ENCODE data around the gene ZFAND3.

Gene ZFAND3

GRCh38 chr6:38174315-38174714, 354.8 kb downstream of the ZFAND3 start:
- no peak for DNase-seq

- no peak for DNase-seq
These were observed 355.4 kb downstream of the ZFAND3 start for GRCh38 chr6:38174806-38175495.

GRCh38 chr6:38175786-38176185, 356.3 kb downstream of the ZFAND3 start:
- DNase-seq = no peak

- DNase-seq = no peak
These were observed 357.5 kb downstream of the ZFAND3 start for GRCh38 chr6:38176797-38177751.

- DNase-seq = no peak
These were observed 358.5 kb downstream of the ZFAND3 start for GRCh38 chr6:38177882-38178583.

GRCh38 chr6:38178584-38178886, 359.0 kb downstream of the ZFAND3 start:
- DNase-seq = no peak

- no peak for DNase-seq
These were observed 359.8 kb downstream of the ZFAND3 start for GRCh38 chr6:38179300-38179699.

- DNase-seq = no peak
These were observed 360.4 kb downstream of the ZFAND3 start for GRCh38 chr6:38179794-38180430.

- no peak for DNase-seq
These were observed 361.1 kb downstream of the ZFAND3 start for GRCh38 chr6:38180586-38180985.

GRCh38 chr6:38182426-38182825, 362.9 kb downstream of the ZFAND3 start:
- no peak for DNase-seq

- no peak for DNase-seq
These were observed 364.5 kb downstream of the ZFAND3 start for GRCh38 chr6:38183856-38184584.

- no peak for DNase-seq
These were observed 365.1 kb downstream of the ZFAND3 start for GRCh38 chr6:38184585-38185080.

- no peak for DNase-seq
These were observed 365.7 kb downstream of the ZFAND3 start for GRCh38 chr6:38185244-38185643.

- no peak for DNase-seq
These were observed 366.2 kb downstream of the ZFAND3 start for GRCh38 chr6:38185752-38186151.

GRCh38 chr6:38187325-38187724, 367.8 kb downstream of the ZFAND3 start:
- DNase-seq = no peak

- no peak for DNase-seq
These were observed 368.5 kb downstream of the ZFAND3 start for GRCh38 chr6:38187811-38188590.

GRCh38 chr6:38188677-38189335, 369.3 kb downstream of the ZFAND3 start:
- DNase-seq = no peak

GRCh38 chr6:38191418-38191817, 371.9 kb downstream of the ZFAND3 start:
- no peak for DNase-seq

GRCh38 chr6:38192011-38192410, 372.5 kb downstream of the ZFAND3 start:
- DNase-seq = no peak

- no peak for DNase-seq
These were observed 373.0 kb downstream of the ZFAND3 start for GRCh38 chr6:38192487-38192886.

- no peak for DNase-seq
These were observed 373.5 kb downstream of the ZFAND3 start for GRCh38 chr6:38193051-38193450.
